ENCODE data around the gene GRM5. TPM values are rescaled to one million over a fixed set of nuclear protein-coding genes. Genes with fewer than 3 reads are reported as not detected.

The GRM5 gene
- total RNA-seq, 1 donor from 2014 or later: 0.17 TPM

Other genes starting within 250 kb of the GRM5 start
- 6.2 TPM in 1 of 2 replicates, not detected in the other for gene TYR, start 111.9 kb upstream of the GRM5 start, total RNA-seq (ENCODE audit: low replicate concordance)